ENCODE results near the gene ZNF282.

The ZNF282 gene

GRCh38 chr7:149209518-149210269, 14.3 kb downstream of the ZNF282 start:
- peak; percentile 74 for DNase-seq (ENCODE audit: low spot score)
- TF ChIP-seq CTCF (IDR thresholded peaks at IDR 0.05; ENCODE audit: extremely low read depth, insufficient read depth, missing control alignments) = peak; percentile 61
- in situ Hi-C loops (cut with MboI; ENCODE audit: low pct_unique_long_range_greater_than_20kb, low sequenced_read_pairs, unreplicated experiment) = no loop called here

DNA sequence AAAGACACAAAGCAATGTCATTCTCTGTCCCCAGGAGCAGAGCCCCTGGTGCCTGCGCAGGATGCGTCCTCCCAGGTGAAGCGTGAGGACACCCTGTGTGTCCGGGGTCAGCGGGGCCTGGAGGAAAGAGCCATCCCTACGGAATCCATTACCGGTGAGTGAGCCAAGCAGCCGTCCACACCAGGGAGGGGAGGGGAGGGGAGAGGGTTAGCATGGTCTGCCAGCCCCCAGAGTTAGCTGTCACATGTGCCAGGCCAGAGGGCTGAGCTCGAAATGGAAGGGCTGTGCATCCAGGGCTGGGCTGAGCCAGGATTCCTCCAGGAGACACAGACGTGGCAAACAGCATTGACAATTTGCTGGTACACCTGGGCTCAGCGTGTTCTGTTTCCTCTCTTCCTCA, 15.2 kb downstream of the ZNF282 start:
- DNase-seq (ENCODE audit: low spot score) = no peak
- TF ChIP-seq CTCF (IDR thresholded peaks at IDR 0.05; ENCODE audit: extremely low read depth, insufficient read depth, missing control alignments) = no peak
- in situ Hi-C loops (cut with MboI; ENCODE audit: low pct_unique_long_range_greater_than_20kb, low sequenced_read_pairs, unreplicated experiment) = no loop called here

DNA sequence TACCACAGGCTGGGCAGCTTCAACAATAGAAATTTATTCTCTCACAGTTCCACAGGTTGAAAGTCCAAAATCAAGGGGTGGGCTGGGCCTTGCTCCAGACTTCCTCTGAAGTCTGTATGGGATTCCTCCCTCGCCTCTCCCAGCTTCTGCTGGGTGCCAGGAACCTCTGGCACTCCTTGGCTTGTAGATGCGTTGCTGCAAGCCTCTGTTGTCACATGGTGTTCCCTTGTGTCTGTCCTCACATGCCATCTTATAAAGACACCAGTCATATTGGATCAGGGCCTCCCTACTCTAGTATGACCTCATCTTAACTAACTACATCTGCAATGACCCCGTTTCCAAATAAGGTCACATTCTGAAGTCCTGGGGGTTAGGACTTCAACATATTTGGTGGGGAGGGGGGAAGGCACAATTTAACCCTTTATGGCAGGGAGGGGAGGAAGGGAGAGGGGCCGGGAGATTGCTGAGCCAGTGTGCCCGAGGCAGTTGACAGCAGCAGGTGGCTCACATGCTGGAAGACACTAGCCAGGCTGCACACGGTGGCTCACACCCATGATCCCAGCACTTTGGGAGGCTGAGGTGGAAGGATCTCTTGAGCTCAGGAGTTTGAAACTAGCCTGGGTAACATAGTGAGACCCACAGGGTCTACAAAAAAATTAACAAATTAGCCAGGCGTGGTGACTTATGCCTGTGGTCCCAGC, 18.8 kb downstream of the ZNF282 start:
- TF ChIP-seq CTCF (IDR thresholded peaks at IDR 0.05; ENCODE audit: extremely low read depth, insufficient read depth, missing control alignments) = no peak

GRCh38 chr7:149216402-149216801, 21.1 kb downstream of the ZNF282 start:
- in situ Hi-C loops (cut with MboI; ENCODE audit: low pct_unique_long_range_greater_than_20kb, low sequenced_read_pairs, unreplicated experiment) = no loop called here
- TF ChIP-seq CTCF (IDR thresholded peaks at IDR 0.05; ENCODE audit: extremely low read depth, insufficient read depth, missing control alignments) = no peak
- no peak for DNase-seq (ENCODE audit: low spot score)

More for the DNA sequence above, 18.8 kb downstream of the ZNF282 start:
- in situ Hi-C loops (cut with MboI; ENCODE audit: low pct_unique_long_range_greater_than_20kb, low sequenced_read_pairs, unreplicated experiment) = no loop called here
- no peak for DNase-seq (ENCODE audit: low spot score)

DNA sequence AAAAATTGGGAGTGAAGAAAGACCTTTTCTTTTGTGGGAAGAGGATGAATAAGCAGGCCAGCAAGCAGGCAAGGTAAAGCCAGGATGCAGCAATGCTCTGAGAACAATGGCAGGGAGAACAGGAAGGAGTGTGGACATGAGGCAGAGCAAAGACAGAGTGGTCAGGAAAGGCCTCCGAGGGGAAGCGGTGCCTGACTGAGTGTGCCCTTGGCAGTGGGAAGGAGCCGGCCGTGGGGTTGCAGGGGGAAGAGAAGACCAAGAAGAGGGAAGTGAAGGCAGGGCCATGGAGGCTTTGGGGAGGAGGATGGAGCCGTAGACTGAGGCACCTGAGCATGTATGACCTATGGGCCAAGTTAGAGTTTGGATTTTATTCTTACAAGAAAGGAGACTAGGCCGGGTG, 22.2 kb downstream of the ZNF282 start:
- TF ChIP-seq CTCF (IDR thresholded peaks at IDR 0.05; ENCODE audit: extremely low read depth, insufficient read depth, missing control alignments) = no peak
- DNase-seq (ENCODE audit: low spot score) = no peak
- in situ Hi-C loops (cut with MboI; ENCODE audit: low pct_unique_long_range_greater_than_20kb, low sequenced_read_pairs, unreplicated experiment) = no loop called here

DNA sequence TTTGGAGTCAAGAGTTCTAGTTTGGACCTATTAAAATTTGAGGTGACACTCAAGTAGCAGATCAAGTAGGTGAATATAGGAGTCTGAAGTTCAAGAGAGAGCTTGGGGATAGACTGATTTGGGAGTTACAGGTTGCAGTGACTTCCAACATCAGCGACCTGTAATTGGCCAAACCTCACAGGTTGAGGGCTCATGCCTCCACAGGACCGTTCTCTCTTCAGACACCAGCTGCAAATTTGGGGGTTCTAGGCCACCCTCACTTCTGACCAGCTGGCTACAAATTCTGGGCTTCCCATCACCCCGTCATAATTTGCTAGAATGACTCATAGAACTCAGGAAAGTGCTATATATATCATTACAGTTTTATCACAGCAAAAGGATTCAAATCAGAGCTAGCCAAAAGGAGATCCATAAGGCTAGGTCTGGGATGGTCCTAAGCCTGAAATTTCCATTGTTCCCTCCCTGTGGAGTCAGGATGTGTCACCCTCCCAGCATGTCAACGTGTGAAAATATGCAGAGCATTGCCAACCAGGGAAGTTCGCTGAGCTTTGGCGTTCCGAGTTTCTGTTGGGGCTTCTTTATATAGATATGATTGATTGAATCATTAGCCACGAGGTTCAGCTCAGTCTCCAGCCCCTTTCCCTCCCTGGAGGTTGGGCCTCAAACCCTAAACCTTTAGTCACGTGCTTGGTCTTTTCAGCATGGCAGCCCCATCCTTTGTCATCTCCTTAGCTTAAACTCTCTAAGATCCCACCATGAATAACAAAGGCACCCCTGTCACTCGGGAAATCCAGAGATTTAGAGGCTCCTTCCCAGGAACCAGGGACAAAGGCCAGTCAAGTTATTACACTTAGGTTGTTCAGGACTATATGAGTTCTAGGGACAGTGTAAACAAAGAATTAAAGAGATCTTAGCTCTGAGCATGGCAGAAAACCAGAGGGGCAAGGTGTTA, 23.4 kb downstream of the ZNF282 start:
- in situ Hi-C loops (cut with MboI; ENCODE audit: low pct_unique_long_range_greater_than_20kb, low sequenced_read_pairs, unreplicated experiment) = no loop called here
- no peak for DNase-seq (ENCODE audit: low spot score)
- no peak for TF ChIP-seq CTCF (IDR thresholded peaks at IDR 0.05; ENCODE audit: extremely low read depth, insufficient read depth, missing control alignments)

Measured in GM13977 (cell line).